Neural cell (in vitro differentiated cells): ENCODE results near the gene OR1J1. TPM values are rescaled to one million over a fixed set of nuclear protein-coding genes. Genes with fewer than 3 reads are reported as not detected.

Source experiments
- H2AFZ ChIP-seq: fragments of 200-600, 300-800 bp; sonication (generic), shearing (Covaris generic); 2 replicates; pipeline ENCODE4 v1.6.0; 2014; ENCODE audit warnings: low read depth, mild to moderate bottlenecking, antibody characterized with exemption, low read length, moderate library complexity
- H3F3A ChIP-seq: fragments of 200-600 bp; shearing (Covaris generic); 2 replicates; pipeline ENCODE4 v1.6.1; 2016; ENCODE audit warnings: mild to moderate bottlenecking, moderate library complexity, mixed read lengths, antibody characterized with exemption, low read length; ENCODE audit not compliant: insufficient read depth, poor library complexity, severe bottlenecking
- H3K27ac ChIP-seq: fragments of 200-600, 300-800 bp; sonication (generic), shearing (Covaris generic); 2 replicates; pipeline ENCODE4 v1.5.1; 2014; ENCODE audit warnings: mild to moderate bottlenecking, low read length, moderate library complexity
- H3K27me3 ChIP-seq: fragments of 300-800, 200-600 bp; sonication (generic), shearing (Covaris generic); 2 replicates; pipeline ENCODE4 v1.6.0; 2014; ENCODE audit warnings: mild to moderate bottlenecking, low read depth, low read length, moderate library complexity; ENCODE audit not compliant: insufficient read depth
- H3K36me3 ChIP-seq: fragments of 300-800, 200-600 bp; sonication (generic), shearing (Covaris generic); 2 replicates; pipeline ENCODE4 v1.5.1; 2014; ENCODE audit warnings: mild to moderate bottlenecking, antibody characterized with exemption, low read length, moderate library complexity; ENCODE audit not compliant: insufficient read depth
- H3K4me2 ChIP-seq: fragments of 300-800, 200-600 bp; sonication (generic), shearing (Covaris generic); 2 replicates; pipeline ENCODE4 v1.6.0; 2014; ENCODE audit warnings: mild to moderate bottlenecking, low read length
- H3K4me3 ChIP-seq: fragments of 300-800, 200-600 bp; sonication (generic), shearing (Covaris generic); 2 replicates; pipeline ENCODE4 v1.5.1; 2014; ENCODE audit warnings: mild to moderate bottlenecking, low read length, moderate library complexity
- H3K79me2 ChIP-seq: fragments of 200-600 bp; shearing (Covaris generic); replicated peaks from 2 replicates; pipeline ENCODE4 v1.6.0; 2014; ENCODE audit warnings: mild to moderate bottlenecking, low read length, moderate library complexity; ENCODE audit not compliant: insufficient read depth
- H3K9ac ChIP-seq: fragments of 300-800, 200-600 bp; sonication (generic), shearing (Covaris generic); 2 replicates; pipeline ENCODE4 v1.6.1; 2016; ENCODE audit warnings: mild to moderate bottlenecking, low read length, mixed read lengths
- H3K9me2 ChIP-seq: fragments of 200-600 bp; shearing (Covaris generic); 2 replicates; pipeline ENCODE4 v1.6.1; 2016; ENCODE audit warnings: mild to moderate bottlenecking, low read length, mixed read lengths; ENCODE audit not compliant: insufficient read depth
- H3K9me3 ChIP-seq: fragments of 200-600, 300-800 bp; sonication (generic), shearing (Covaris generic); 2 replicates; pipeline ENCODE4 v1.6.1; 2016; ENCODE audit warnings: mild to moderate bottlenecking, mixed run types, low read length, moderate library complexity, mixed read lengths
- H4K20me1 ChIP-seq: fragments of 200-600 bp; shearing (Covaris generic); 2 replicates; pipeline ENCODE4 v1.6.1; 2016; ENCODE audit warnings: mild to moderate bottlenecking, mixed run types; ENCODE audit not compliant: insufficient read depth
- EP300 ChIP-seq: fragments of 450-650 bp; conservative IDR thresholded peaks from 2 replicates; pipeline ENCODE4 v1.6.1; 2014; ENCODE audit warnings: antibody characterized with exemption, mild to moderate bottlenecking, moderate library complexity; ENCODE audit not compliant: poor library complexity, severe bottlenecking
- EZH2 ChIP-seq: fragments of 200-600, 300-800 bp; shearing (Covaris generic), sonication (generic); IDR thresholded peaks from 2 replicates; pipeline ENCODE4 v1.6.1; 2014; ENCODE audit warnings: antibody characterized with exemption, low read length, borderline replicate concordance, mild to moderate bottlenecking; ENCODE audit not compliant: insufficient read depth, poor library complexity, severe bottlenecking
- MXI1 ChIP-seq: fragments of 450-650 bp; conservative IDR thresholded peaks from 2 replicates; pipeline ENCODE4 v1.6.1; 2014; ENCODE audit warnings: antibody characterized with exemption, mild to moderate bottlenecking; ENCODE audit not compliant: poor library complexity, severe bottlenecking
- POLR2AphosphoS5 ChIP-seq: IDR thresholded peaks from 2 replicates; pipeline ENCODE4 v1.6.1; 2012
- RAD21 ChIP-seq: fragments of 450-650 bp; conservative IDR thresholded peaks from 2 replicates; pipeline ENCODE4 v1.6.1; 2014; ENCODE audit warnings: antibody characterized with exemption, mild to moderate bottlenecking, moderate library complexity
- SMC3 ChIP-seq: fragments of 450-650 bp; conservative IDR thresholded peaks from 2 replicates; pipeline ENCODE4 v1.6.1; 2014; ENCODE audit warnings: antibody characterized with exemption, mild to moderate bottlenecking, moderate library complexity; ENCODE audit not compliant: poor library complexity
- TAF1 ChIP-seq: IDR thresholded peaks from 2 replicates; pipeline ENCODE4 v1.6.1; 2012; ENCODE audit warnings: low read depth
- polyA plus RNA-seq: library from polyadenylated mRNA; depleted of rRNA; stranded (reverse); fragments of >200 nt; gene quantifications from 2 replicates; pipeline ENCODE4 v1.2.3, GENCODE V29; 2014
- TF ChIP-seq, protein P1 (sequence below): IDR thresholded peaks from 2 replicates; pipeline ENCODE4 v1.6.1; 2012; ENCODE audit warnings: borderline replicate concordance
- TF ChIP-seq, protein P2 (sequence below): fragments of 450-650 bp; IDR thresholded peaks from 2 replicates; pipeline ENCODE4 v1.5.1; 2014; ENCODE audit warnings: antibody characterized with exemption, mild to moderate bottlenecking, moderate library complexity; ENCODE audit not compliant: poor library complexity, severe bottlenecking

OR1J1 gene
- polyA plus RNA-seq, 1 donor from 2014 or later = not detected

DNA sequence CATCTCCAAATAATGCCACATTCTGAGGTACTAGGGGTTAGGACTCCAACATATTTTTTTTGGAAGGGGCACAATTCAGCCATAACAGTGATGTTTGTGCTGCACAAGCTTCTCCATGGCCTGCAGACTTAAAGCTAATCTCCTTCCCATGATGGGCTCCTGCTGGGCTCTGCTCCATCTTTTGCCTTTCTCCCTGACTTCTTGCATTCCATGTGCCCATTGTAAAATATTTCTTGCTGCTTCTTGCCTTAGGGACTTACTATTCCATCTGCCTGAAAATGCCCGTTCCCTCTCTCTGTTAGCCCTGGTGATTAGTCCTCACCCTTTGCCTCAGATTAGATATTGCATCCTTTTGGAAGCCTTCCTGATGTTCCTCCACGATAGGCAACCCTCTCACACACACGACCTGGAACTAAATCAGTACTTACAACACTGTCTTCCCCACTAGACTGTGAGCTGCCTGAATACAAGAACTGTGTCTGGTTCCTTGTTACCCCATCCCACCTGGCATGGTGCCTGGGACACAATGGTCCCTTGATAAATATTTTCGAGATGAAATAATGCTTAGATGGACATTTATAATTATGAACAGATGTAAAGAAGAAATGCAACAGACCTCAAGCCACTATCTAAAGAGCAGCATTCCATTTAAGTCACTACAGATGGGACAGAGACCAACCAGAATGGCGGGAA, 33.5 kb downstream of the OR1J1 start:
- H4K20me1 ChIP-seq = no peaks in the 10 kb centered on the region
- H3K79me2 ChIP-seq = no peaks in the 10 kb centered on the region
- H3K4me3 ChIP-seq = no peak overlapping the region
- H3K9ac ChIP-seq = no peak overlapping the region
- H3F3A ChIP-seq = no peaks in the 10 kb centered on the region
- TF ChIP-seq EZH2 = no peak
- no peak for TF ChIP-seq POLR2AphosphoS5
- TF ChIP-seq EP300 = no peak
- no peak for TF ChIP-seq RAD21
- no peaks in the 10 kb centered on the region for H3K36me3 ChIP-seq
- peaks cover 2% of the 10 kb centered on the region for H3K27me3 ChIP-seq
- H3K27ac ChIP-seq = no peak overlapping the region
- no peak overlapping the region for H3K4me2 ChIP-seq
- H2AFZ ChIP-seq = no peak overlapping the region
- H3K9me2 ChIP-seq = no peaks in the 10 kb centered on the region
- H3K9me3 ChIP-seq = no peaks in the 10 kb centered on the region

DNA sequence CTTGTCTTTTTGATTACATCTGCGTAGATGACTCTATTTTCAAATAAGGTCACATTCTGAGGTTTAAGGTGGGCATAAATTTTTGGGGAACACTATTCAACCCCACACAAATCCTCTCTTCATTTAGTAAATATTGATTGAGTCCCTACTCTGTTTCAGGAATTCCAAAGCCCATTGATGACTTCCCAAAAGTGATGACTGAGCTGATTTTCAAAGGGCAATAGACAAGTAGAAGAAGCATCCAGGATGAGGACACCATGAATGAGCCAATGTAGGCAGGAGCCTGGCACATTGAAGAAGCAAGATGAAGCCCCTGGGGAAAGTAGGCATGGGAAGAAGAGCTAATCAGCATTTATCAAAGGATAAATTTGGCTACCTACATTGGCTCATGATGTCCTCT, 35.2 kb downstream of the OR1J1 start:
- no peak for TF ChIP-seq POLR2AphosphoS5
- TF ChIP-seq RAD21 = no peak
- TF ChIP-seq, protein P1, sequence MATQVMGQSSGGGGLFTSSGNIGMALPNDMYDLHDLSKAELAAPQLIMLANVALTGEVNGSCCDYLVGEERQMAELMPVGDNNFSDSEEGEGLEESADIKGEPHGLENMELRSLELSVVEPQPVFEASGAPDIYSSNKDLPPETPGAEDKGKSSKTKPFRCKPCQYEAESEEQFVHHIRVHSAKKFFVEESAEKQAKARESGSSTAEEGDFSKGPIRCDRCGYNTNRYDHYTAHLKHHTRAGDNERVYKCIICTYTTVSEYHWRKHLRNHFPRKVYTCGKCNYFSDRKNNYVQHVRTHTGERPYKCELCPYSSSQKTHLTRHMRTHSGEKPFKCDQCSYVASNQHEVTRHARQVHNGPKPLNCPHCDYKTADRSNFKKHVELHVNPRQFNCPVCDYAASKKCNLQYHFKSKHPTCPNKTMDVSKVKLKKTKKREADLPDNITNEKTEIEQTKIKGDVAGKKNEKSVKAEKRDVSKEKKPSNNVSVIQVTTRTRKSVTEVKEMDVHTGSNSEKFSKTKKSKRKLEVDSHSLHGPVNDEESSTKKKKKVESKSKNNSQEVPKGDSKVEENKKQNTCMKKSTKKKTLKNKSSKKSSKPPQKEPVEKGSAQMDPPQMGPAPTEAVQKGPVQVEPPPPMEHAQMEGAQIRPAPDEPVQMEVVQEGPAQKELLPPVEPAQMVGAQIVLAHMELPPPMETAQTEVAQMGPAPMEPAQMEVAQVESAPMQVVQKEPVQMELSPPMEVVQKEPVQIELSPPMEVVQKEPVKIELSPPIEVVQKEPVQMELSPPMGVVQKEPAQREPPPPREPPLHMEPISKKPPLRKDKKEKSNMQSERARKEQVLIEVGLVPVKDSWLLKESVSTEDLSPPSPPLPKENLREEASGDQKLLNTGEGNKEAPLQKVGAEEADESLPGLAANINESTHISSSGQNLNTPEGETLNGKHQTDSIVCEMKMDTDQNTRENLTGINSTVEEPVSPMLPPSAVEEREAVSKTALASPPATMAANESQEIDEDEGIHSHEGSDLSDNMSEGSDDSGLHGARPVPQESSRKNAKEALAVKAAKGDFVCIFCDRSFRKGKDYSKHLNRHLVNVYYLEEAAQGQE = no peak
- TF ChIP-seq EP300 = no peak
- TF ChIP-seq MXI1 = no peak
- TF ChIP-seq TAF1 = no peak
- no peak for TF ChIP-seq EZH2
- TF ChIP-seq SMC3 = no peak
- TF ChIP-seq, protein P2, sequence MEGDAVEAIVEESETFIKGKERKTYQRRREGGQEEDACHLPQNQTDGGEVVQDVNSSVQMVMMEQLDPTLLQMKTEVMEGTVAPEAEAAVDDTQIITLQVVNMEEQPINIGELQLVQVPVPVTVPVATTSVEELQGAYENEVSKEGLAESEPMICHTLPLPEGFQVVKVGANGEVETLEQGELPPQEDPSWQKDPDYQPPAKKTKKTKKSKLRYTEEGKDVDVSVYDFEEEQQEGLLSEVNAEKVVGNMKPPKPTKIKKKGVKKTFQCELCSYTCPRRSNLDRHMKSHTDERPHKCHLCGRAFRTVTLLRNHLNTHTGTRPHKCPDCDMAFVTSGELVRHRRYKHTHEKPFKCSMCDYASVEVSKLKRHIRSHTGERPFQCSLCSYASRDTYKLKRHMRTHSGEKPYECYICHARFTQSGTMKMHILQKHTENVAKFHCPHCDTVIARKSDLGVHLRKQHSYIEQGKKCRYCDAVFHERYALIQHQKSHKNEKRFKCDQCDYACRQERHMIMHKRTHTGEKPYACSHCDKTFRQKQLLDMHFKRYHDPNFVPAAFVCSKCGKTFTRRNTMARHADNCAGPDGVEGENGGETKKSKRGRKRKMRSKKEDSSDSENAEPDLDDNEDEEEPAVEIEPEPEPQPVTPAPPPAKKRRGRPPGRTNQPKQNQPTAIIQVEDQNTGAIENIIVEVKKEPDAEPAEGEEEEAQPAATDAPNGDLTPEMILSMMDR = no peak
- Histone ChIP-seq H3K9me2 (no peaks in the 10 kb centered on the region), H4K20me1 (no peaks in the 10 kb centered on the region), H3F3A (no peaks in the 10 kb centered on the region), H3K4me3 (no peak overlapping the region), H3K27ac (no peak overlapping the region), H3K27me3 (peaks cover 2% of the 10 kb centered on the region), H3K4me2 (no peak overlapping the region), H3K79me2 (no peaks in the 10 kb centered on the region), H3K36me3 (no peaks in the 10 kb centered on the region), H2AFZ (no peak overlapping the region), H3K9me3 (no peaks in the 10 kb centered on the region), H3K9ac (no peak overlapping the region)

Other genes with a start within 250 kb of the OR1J1 start
- 0.14 and 0.26 TPM in 2 replicates for gene LHX6, start 249.0 kb downstream of the OR1J1 start, polyA plus RNA-seq
- gene RBM18, start 213.1 kb downstream of the OR1J1 start, polyA plus RNA-seq = 40.8 and 48.8 TPM in 2 replicates
- 40.7 and 46.9 TPM in 2 replicates for gene MRRF, start 213.0 kb downstream of the OR1J1 start, polyA plus RNA-seq
- gene PTGS1, start 106.9 kb downstream of the OR1J1 start, polyA plus RNA-seq = 0.17 TPM in 1 of 2 replicates, not detected in the other
- not detected in 2 replicates for gene OR1J2, start 32.9 kb upstream of the OR1J1 start, polyA plus RNA-seq
- gene OR1J4, start 41.2 kb upstream of the OR1J1 start, polyA plus RNA-seq = not detected in 2 replicates
- gene OR1N1, start 49.4 kb upstream of the OR1J1 start, polyA plus RNA-seq = not detected in 2 replicates
- not detected in 2 replicates for gene OR1N2, start 75.2 kb upstream of the OR1J1 start, polyA plus RNA-seq
- 0.73 TPM in 1 of 2 replicates, not detected in the other for gene OR1L8, start 105.5 kb upstream of the OR1J1 start, polyA plus RNA-seq
- not detected in 2 replicates for gene OR1Q1, start 136.8 kb upstream of the OR1J1 start, polyA plus RNA-seq
- not detected in 2 replicates for gene OR1B1, start 179.7 kb upstream of the OR1J1 start, polyA plus RNA-seq
- gene OR1L1, start 183.8 kb upstream of the OR1J1 start, polyA plus RNA-seq = not detected in 2 replicates
- gene OR1L3, start 197.2 kb upstream of the OR1J1 start, polyA plus RNA-seq = not detected in 2 replicates
- gene OR1L4, start 246.1 kb upstream of the OR1J1 start, polyA plus RNA-seq = not detected in 2 replicates